Non-pigmented ciliary epithelial cell (primary cell): ENCODE measurements around the gene LTA.

ENCODE experiments used
- DNase-seq: peaks from one replicate; pipeline ENCODE4 v3.0.0-alpha.2; 2010; ENCODE audit warnings: low read depth

Gene LTA

GRCh38 chr6:31569861-31570536, 2.1 kb upstream of the LTA start:
- no peak for DNase-seq

DNA sequence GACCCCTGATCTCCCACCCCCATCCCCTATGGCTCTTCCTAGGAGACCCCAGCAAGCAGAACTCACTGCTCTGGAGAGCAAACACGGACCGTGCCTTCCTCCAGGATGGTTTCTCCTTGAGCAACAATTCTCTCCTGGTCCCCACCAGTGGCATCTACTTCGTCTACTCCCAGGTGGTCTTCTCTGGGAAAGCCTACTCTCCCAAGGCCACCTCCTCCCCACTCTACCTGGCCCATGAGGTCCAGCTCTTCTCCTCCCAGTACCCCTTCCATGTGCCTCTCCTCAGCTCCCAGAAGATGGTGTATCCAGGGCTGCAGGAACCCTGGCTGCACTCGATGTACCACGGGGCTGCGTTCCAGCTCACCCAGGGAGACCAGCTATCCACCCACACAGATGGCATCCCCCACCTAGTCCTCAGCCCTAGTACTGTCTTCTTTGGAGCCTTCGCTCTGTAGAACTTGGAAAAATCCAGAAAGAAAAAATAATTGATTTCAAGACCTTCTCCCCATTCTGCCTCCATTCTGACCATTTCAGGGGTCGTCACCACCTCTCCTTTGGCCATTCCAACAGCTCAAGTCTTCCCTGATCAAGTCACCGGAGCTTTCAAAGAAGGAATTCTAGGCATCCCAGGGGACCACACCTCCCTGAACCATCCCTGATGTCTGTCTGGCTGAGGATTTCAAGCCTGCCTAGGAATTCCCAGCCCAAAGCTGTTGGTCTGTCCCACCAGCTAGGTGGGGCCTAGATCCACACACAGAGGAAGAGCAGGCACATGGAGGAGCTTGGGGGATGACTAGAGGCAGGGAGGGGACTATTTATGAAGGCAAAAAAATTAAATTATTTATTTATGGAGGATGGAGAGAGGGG, 1.4 kb downstream of the LTA start:
- no peak for DNase-seq

DNA sequence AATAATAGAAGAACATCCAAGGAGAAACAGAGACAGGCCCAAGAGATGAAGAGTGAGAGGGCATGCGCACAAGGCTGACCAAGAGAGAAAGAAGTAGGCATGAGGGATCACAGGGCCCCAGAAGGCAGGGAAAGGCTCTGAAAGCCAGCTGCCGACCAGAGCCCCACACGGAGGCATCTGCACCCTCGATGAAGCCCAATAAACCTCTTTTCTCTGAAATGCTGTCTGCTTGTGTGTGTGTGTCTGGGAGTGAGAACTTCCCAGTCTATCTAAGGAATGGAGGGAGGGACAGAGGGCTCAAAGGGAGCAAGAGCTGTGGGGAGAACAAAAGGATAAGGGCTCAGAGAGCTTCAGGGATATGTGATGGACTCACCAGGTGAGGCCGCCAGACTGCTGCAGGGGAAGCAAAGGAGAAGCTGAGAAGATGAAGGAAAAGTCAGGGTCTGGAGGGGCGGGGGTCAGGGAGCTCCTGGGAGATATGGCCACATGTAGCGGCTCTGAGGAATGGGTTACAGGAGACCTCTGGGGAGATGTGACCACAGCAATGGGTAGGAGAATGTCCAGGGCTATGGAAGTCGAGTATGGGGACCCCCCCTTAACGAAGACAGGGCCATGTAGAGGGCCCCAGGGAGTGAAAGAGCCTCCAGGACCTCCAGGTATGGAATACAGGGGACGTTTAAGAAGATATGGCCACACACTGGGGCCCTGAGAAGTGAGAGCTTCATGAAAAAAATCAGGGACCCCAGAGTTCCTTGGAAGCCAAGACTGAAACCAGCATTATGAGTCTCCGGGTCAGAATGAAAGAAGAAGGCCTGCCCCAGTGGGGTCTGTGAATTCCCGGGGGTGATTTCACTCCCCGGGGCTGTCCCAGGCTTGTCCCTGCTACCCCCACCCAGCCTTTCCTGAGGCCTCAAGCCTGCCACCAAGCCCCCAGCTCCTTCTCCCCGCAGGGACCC, 2.3 kb downstream of the LTA start:
- no peak for DNase-seq

DNA sequence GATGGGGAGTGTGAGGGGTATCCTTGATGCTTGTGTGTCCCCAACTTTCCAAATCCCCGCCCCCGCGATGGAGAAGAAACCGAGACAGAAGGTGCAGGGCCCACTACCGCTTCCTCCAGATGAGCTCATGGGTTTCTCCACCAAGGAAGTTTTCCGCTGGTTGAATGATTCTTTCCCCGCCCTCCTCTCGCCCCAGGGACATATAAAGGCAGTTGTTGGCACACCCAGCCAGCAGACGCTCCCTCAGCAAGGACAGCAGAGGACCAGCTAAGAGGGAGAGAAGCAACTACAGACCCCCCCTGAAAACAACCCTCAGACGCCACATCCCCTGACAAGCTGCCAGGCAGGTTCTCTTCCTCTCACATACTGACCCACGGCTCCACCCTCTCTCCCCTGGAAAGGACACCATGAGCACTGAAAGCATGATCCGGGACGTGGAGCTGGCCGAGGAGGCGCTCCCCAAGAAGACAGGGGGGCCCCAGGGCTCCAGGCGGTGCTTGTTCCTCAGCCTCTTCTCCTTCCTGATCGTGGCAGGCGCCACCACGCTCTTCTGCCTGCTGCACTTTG, 3.3 kb downstream of the LTA start, which contains the start of gene TNF:
TSS of gene TNF (plus strand) at position 231 of the 567 bp plus-strand sequence. CDS start at position 408, 177 bp downstream.
- DNase-seq: no peak

DNA sequence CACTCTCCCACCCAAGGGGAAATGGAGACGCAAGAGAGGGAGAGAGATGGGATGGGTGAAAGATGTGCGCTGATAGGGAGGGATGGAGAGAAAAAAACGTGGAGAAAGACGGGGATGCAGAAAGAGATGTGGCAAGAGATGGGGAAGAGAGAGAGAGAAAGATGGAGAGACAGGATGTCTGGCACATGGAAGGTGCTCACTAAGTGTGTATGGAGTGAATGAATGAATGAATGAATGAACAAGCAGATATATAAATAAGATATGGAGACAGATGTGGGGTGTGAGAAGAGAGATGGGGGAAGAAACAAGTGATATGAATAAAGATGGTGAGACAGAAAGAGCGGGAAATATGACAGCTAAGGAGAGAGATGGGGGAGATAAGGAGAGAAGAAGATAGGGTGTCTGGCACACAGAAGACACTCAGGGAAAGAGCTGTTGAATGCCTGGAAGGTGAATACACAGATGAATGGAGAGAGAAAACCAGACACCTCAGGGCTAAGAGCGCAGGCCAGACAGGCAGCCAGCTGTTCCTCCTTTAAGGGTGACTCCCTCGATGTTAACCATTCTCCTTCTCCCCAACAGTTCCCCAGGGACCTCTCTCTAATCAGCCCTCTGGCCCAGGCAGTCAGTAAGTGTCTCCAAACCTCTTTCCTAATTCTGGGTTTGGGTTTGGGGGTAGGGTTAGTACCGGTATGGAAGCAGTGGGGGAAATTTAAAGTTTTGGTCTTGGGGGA, 4.0 kb downstream of the LTA start:
- no peak for DNase-seq

- no peak for DNase-seq
Observed at GRCh38 chr6:31576897-31577578, 4.9 kb downstream of the LTA start.

DNA sequence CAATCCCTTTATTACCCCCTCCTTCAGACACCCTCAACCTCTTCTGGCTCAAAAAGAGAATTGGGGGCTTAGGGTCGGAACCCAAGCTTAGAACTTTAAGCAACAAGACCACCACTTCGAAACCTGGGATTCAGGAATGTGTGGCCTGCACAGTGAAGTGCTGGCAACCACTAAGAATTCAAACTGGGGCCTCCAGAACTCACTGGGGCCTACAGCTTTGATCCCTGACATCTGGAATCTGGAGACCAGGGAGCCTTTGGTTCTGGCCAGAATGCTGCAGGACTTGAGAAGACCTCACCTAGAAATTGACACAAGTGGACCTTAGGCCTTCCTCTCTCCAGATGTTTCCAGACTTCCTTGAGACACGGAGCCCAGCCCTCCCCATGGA, 5.5 kb downstream of the LTA start:
- DNase-seq: no peak

- DNase-seq: no peak
Observed at GRCh38 chr6:31578184-31579118, 6.4 kb downstream of the LTA start.

GRCh38 chr6:31579119-31579505, 7.0 kb downstream of the LTA start:
- no peak for DNase-seq

DNA sequence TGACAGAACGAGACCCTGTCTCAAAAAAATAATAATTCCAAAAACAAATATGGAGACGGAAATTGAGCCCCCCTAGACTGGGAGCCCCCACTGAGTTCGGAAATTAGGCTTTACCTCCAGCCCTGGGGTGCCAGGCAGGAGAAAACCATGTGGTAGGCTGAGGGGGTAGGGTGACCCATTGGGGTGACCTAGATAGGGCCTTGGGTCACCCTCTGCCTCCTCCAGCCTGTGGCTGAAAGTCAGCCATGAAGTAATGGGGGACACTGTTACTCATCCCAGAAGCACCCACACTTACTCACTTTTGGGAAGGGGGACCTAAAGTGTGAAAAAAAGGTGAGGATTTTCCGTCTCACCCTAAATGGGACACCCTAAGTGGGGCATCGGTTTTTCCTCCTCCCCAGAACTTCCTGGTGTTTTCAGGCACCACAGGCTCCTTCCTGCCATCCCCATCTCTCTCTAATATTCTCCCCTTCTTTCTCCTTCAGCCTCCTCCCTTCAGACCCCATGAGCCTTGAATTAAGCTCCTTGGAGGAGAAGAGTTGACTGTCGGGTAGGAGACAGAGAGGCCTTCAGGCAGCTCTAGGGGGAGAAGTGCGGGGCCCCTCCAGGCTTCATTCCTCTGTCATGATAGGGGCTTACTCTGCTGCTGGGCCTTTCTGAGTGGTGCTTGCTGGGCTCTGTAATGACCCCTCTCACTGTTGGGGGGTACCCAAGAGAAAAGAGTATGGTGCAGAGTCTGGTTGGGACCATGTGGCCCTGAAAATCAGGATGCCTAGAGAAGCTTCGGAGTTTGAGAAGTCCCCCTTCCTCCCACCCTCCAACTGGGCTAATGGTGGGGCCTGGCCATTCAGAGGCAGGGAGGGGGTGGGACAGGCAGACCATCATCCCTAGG, 7.7 kb downstream of the LTA start:
- DNase-seq: no peak

- DNase-seq: no peak
Observed at GRCh38 chr6:31580438-31580740, 8.3 kb downstream of the LTA start.

DNA sequence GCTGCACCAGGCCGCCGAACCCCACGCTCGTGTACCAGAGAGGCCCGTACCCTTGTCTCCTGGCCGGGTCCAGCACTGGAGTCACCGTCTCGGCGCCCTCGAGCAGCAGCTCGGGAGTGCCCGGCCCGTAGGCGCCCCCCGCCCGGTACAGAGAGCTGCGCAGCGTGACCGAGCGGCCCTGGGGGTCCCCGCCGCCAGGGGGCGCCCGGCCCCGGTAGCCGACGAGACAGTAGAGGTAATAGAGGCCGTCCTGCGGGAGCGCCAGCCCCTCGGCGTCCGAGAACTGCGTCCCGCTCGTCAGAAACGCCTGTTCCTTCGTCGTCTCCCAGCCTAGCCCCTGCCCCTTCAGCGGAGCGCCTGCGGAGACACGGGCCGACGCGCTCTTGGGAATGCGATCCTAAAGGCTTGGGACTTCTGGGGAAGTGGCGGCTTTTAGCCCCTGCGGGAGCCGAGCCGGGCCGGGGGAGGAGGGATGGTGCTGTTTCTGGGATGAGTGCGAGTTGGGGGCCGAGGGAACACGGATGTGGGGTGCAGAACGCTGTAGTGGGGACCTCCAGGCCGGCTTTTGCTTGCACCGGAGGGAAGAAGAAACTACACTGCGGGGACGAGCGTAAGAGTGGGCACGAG, 8.8 kb downstream of the LTA start:
- no peak for DNase-seq

GRCh38 chr6:31581434-31582229, 9.5 kb downstream of the LTA start:
- DNase-seq: no peak

DNA sequence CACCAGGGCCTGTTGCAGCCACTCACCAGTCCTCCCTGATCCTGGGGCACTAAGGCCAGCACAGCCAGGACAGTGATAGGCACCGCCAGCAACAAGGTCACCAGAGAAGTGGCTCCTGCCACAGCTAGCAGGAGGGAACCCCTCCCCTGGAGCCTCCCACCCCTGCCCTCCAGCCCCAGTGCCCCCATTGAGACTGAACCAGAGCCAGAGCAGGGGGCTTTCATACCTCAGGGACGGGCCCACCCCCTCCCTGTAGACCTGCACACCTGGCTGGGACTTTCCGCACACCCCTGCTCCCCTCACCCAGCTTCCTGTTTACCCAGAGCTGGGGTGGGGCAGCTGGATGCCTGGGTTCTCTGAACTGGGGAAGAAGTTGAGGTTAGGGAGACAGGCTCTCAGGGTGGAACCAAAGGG, 10.1 kb downstream of the LTA start, which contains the start of gene LTB:
TSS of gene LTB (minus strand) at position 195 of the 414 bp plus-strand sequence. CDS start at position 188, 7 bp downstream.
- DNase-seq: no peak

- no peak for DNase-seq
Observed at GRCh38 chr6:31585491-31585890, 13.4 kb downstream of the LTA start.

- DNase-seq: no peak
Observed at GRCh38 chr6:31586008-31586407, 13.9 kb downstream of the LTA start, which contains the start of gene LST1. TSS of gene LST1 (plus strand) at chr6:31586277. CDS start at chr6:31587300, 1,023 bp downstream.
